HG03457 (cell line): ENCODE results near the gene GSK3A.
"Not testable (repeated sequence)": the region's sequence is repeated elsewhere in the genome, so short reads cannot be mapped to it uniquely, and the experiment has no call there.

ENCODE experiments used
- ATAC-seq: cut with Tn5 transposase; IDR thresholded peaks from one replicate; pipeline ENCODE4 v1.9.1; 2021; ENCODE audit warnings: moderate number of reproducible peaks; ENCODE audit not compliant: unreplicated experiment

Gene GSK3A

GRCh38 chr19:42269478-42270345 lies 27.3 kb upstream of the GSK3A start:
- no peak for ATAC-seq

GRCh38 chr19:42268704-42269477 lies 26.5 kb upstream of the GSK3A start, which contains the start of gene CIC:
CIC (plus strand) TSS chr19:42269252; CDS start chr19:42271784, 2,532 bp downstream.
- ATAC-seq: peak; percentile 69

GRCh38 chr19:42268142-42268703 lies 25.8 kb upstream of the GSK3A start:
- ATAC-seq: peak; percentile 40

- no peak for ATAC-seq
These were observed 25.3 kb upstream of the GSK3A start for GRCh38 chr19:42267644-42268141.

GRCh38 chr19:42266928-42267603 lies 24.7 kb upstream of the GSK3A start:
- ATAC-seq: not testable (repeated sequence)

- ATAC-seq: not testable (repeated sequence)
These were observed 23.7 kb upstream of the GSK3A start for GRCh38 chr19:42266105-42266504.

GRCh38 chr19:42261763-42262162 lies 19.4 kb upstream of the GSK3A start:
- no peak for ATAC-seq

GRCh38 chr19:42257842-42258241 lies 15.4 kb upstream of the GSK3A start:
- not testable (repeated sequence) for ATAC-seq

- ATAC-seq: no peak
These were observed 13.7 kb upstream of the GSK3A start for GRCh38 chr19:42255766-42256745.

- peak; percentile 42 for ATAC-seq
These were observed 12.7 kb upstream of the GSK3A start, which contains the start of gene ERF for GRCh38 chr19:42254850-42255765. ERF (minus strand) TSS chr19:42255128; CDS start chr19:42254999, 129 bp downstream.

GRCh38 chr19:42254089-42254849 lies 11.9 kb upstream of the GSK3A start:
- no peak for ATAC-seq

- no peak for ATAC-seq
These were observed 11.1 kb upstream of the GSK3A start for GRCh38 chr19:42253245-42254088.

- ATAC-seq: no peak
These were observed 10.2 kb upstream of the GSK3A start for GRCh38 chr19:42252365-42253244.

- no peak for ATAC-seq
These were observed 9.4 kb upstream of the GSK3A start for GRCh38 chr19:42251572-42252358.
